K562 (cell line): ENCODE data around the gene ZNRD2.

Source experiments
- BRCA1 ChIP-seq, 2 experiments: fragments of 450-650 bp in 1 of 2; sonication (generic) in 1 of 2; formaldehyde crosslinking in 1 of 2; IDR thresholded peaks; 2 replicates each; pipeline versions ENCODE4 v1.5.0 to v1.6.1; 2017 to 2020; ENCODE audit warnings: mild to moderate bottlenecking in 1 of 2, missing genetic modification reagents in 1 of 2
- DPF2 ChIP-seq: fragments of 450-650 bp; IDR thresholded peaks from 2 replicates; pipeline ENCODE4 v1.6.1; 2016
- GATAD2A ChIP-seq: fragments of 450-650 bp; IDR thresholded peaks from 2 replicates; pipeline ENCODE4 v1.6.1; 2017
- MXI1 ChIP-seq: IDR thresholded peaks from 2 replicates; pipeline ENCODE4 v1.6.1; 2011; ENCODE audit warnings: low read depth, mild to moderate bottlenecking, improper control_type of control experiment, low read length
- NRF1 ChIP-seq, 2 experiments: fragments of 450-650 bp; IDR thresholded peaks in 1 of 2; conservative IDR thresholded peaks in 1 of 2; 2 replicates each; pipeline ENCODE4 v1.6.1; 2014; ENCODE audit warnings: mild to moderate bottlenecking in 2 of 2
- POLR2A ChIP-seq: fragments of 450-650 bp; conservative IDR thresholded peaks from 2 replicates; pipeline ENCODE4 v1.6.1; 2016
- POLR2AphosphoS5 ChIP-seq: IDR thresholded peaks from 2 replicates; pipeline ENCODE4 v1.6.1; 2011; ENCODE audit warnings: mild to moderate bottlenecking, low read depth, low read length, moderate library complexity; ENCODE audit not compliant: control insufficient read depth, insufficient read depth
- RBM17 ChIP-seq: fragments of 200-400 bp; formaldehyde crosslinking; IDR thresholded peaks from 2 replicates; pipeline ENCODE4 v1.6.1; 2017; ENCODE audit warnings: low read depth, mild to moderate bottlenecking, low read length, borderline replicate concordance
- TF ChIP-seq, protein P1 (sequence below): fragments of 250-450 bp; sonication (Bioruptor Pico); IDR thresholded peaks from 2 replicates; pipeline ENCODE4 v1.8.0; 2021; ENCODE audit warnings: borderline replicate concordance, mild to moderate bottlenecking, moderate library complexity; ENCODE audit not compliant: poor library complexity, severe bottlenecking
- TF ChIP-seq, protein P2 (sequence below), 2 experiments: fragments of 450-650 bp; formaldehyde crosslinking in 1 of 2; IDR thresholded peaks; 2 replicates each; pipeline versions ENCODE4 v1.4.0 to v1.6.1; 2014 to 2020; ENCODE audit warnings: mild to moderate bottlenecking in 2 of 2, borderline replicate concordance in 1 of 2, low read depth in 1 of 2
- TF ChIP-seq, protein P3 (sequence below): fragments of 450-650 bp; IDR thresholded peaks from 2 replicates; pipeline ENCODE4 v1.6.1; 2016; ENCODE audit warnings: antibody characterized with exemption

DNA sequence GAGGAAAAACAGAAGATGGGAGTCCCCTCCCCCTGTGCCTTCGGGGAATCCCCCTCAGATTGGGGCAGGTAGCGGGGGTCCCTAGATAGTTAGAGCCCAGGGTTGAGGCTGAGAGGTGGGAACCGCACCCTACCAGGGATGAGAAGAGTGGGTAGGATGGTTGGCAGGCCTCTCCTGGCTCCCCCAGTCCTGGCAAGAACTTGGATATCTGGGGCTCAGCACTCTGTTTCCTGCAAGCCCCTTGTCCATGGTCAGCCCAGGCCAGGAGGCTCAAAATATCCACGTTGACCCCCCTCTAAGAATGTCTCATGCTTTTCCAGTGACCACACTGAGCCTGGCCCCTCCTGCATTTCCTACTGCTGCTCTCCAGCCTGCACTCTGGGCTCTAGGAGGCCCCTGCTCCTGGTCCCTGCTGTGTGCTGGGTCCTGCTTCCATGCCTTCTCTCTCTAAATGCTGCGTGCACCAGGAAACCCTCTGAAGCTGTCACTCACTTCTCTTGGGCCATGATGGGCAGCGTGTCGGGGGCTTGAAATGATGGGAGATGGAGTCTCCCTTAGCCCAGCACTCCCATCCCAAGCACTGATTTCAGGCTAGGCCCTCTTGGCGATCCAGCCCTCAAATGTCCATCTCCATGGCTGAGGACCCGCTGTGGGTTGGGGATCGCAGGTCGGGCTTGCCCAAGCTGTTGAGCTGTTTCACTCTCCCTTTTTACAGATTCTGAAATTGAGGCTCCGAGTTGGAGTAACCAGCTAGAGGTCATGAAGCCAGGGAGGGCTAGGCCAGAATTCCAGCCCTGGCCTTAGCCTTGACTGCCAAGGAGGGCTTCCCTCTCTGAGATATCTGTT lies 41.7 kb downstream of the ZNRD2 start:
- TF ChIP-seq BRCA1 (IDR thresholded peaks at IDR 0.05) (no peak), BRCA1 (CRISPR knock-in tag; IDR thresholded peaks at IDR 0.05) (no peak), POLR2A (no peak), RBM17 (no peak), DPF2 (no peak), GATAD2A (no peak), MXI1 (no peak), POLR2AphosphoS5 (no peak), NRF1 (conservative IDR thresholded peaks at IDR 0.05 in 1 of 2, IDR thresholded peaks at IDR 0.05 in 1 of 2) (no peak)
- TF ChIP-seq, protein P1, sequence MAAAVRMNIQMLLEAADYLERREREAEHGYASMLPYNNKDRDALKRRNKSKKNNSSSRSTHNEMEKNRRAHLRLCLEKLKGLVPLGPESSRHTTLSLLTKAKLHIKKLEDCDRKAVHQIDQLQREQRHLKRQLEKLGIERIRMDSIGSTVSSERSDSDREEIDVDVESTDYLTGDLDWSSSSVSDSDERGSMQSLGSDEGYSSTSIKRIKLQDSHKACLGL (CRISPR knock-in tag): no peak
- TF ChIP-seq, protein P2, sequence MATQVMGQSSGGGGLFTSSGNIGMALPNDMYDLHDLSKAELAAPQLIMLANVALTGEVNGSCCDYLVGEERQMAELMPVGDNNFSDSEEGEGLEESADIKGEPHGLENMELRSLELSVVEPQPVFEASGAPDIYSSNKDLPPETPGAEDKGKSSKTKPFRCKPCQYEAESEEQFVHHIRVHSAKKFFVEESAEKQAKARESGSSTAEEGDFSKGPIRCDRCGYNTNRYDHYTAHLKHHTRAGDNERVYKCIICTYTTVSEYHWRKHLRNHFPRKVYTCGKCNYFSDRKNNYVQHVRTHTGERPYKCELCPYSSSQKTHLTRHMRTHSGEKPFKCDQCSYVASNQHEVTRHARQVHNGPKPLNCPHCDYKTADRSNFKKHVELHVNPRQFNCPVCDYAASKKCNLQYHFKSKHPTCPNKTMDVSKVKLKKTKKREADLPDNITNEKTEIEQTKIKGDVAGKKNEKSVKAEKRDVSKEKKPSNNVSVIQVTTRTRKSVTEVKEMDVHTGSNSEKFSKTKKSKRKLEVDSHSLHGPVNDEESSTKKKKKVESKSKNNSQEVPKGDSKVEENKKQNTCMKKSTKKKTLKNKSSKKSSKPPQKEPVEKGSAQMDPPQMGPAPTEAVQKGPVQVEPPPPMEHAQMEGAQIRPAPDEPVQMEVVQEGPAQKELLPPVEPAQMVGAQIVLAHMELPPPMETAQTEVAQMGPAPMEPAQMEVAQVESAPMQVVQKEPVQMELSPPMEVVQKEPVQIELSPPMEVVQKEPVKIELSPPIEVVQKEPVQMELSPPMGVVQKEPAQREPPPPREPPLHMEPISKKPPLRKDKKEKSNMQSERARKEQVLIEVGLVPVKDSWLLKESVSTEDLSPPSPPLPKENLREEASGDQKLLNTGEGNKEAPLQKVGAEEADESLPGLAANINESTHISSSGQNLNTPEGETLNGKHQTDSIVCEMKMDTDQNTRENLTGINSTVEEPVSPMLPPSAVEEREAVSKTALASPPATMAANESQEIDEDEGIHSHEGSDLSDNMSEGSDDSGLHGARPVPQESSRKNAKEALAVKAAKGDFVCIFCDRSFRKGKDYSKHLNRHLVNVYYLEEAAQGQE (IDR thresholded peaks at IDR 0.05; ENCODE audit: borderline replicate concordance): no peak
- TF ChIP-seq, protein P2 (CRISPR knock-in tag; IDR thresholded peaks at IDR 0.05; ENCODE audit: low read depth): no peak
- TF ChIP-seq, protein P3, sequence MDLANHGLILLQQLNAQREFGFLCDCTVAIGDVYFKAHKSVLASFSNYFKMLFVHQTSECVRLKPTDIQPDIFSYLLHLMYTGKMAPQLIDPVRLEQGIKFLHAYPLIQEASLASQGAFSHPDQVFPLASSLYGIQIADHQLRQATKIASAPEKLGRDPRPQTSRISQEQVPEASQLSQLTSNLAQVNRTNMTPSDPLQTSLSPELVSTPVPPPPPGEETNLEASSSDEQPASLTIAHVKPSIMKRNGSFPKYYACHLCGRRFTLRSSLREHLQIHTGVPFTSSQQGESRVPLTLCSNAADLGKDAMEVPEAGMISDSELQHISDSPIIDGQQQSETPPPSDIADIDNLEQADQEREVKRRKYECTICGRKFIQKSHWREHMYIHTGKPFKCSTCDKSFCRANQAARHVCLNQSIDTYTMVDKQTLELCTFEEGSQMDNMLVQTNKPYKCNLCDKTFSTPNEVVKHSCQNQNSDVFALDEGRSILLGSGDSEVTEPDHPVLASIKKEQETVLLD: no peak
